ENCODE measurements around the gene NBAS.

NBAS gene

DNA sequence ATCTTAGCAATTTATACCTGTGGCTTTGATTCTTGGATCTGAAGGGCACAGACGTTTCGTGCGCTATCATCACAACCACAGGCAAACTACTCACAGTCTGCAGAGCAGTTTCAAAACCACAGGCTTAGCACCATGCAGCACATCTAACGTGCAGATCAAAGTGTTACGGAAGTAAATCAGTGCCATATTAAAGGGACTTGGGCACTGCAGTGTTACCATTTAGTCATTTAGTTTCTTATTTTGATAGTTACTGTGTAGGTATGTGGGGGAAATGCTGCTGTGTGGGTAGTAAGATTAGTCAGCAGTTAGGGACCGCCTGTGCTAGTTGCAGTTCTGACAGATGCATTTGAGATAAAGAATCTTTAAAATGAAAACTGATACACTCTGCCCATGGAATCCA, 384.0 kb downstream of the NBAS start:
- no peak overlapping the region for H3K4me3 ChIP-seq (ENCODE audit: low read depth, low read length)

DNA sequence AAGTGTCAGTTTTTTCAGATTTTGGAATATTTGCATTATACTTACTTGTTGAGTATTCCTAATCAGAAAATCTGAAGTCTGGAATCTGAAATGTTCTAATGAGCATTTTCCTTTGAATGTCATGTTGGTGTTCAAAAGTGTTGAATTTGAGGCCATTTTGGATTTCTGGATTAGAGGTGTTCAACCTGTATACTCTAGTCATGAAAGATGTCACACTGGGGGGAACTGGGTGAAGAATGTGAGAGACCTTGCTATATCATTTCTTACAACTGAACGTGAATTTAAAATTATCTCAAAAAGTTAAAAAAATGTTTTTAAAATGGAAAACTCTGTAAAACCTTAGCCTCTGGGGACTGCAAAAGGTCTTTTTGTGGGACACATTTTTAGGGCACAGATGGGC, 384.5 kb downstream of the NBAS start:
- TF ChIP-seq, protein P1, sequence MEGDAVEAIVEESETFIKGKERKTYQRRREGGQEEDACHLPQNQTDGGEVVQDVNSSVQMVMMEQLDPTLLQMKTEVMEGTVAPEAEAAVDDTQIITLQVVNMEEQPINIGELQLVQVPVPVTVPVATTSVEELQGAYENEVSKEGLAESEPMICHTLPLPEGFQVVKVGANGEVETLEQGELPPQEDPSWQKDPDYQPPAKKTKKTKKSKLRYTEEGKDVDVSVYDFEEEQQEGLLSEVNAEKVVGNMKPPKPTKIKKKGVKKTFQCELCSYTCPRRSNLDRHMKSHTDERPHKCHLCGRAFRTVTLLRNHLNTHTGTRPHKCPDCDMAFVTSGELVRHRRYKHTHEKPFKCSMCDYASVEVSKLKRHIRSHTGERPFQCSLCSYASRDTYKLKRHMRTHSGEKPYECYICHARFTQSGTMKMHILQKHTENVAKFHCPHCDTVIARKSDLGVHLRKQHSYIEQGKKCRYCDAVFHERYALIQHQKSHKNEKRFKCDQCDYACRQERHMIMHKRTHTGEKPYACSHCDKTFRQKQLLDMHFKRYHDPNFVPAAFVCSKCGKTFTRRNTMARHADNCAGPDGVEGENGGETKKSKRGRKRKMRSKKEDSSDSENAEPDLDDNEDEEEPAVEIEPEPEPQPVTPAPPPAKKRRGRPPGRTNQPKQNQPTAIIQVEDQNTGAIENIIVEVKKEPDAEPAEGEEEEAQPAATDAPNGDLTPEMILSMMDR (IDR thresholded peaks at IDR 0.05; ENCODE audit: borderline replicate concordance, insufficient read depth, low read depth, low read length): no peak
- H3K4me3 ChIP-seq (ENCODE audit: low read depth, low read length): no peak overlapping the region

More for the DNA sequence above, 384.0 kb downstream of the NBAS start:
- TF ChIP-seq, protein P1 (IDR thresholded peaks at IDR 0.05; ENCODE audit: borderline replicate concordance, insufficient read depth, low read depth, low read length): no peak

DNA sequence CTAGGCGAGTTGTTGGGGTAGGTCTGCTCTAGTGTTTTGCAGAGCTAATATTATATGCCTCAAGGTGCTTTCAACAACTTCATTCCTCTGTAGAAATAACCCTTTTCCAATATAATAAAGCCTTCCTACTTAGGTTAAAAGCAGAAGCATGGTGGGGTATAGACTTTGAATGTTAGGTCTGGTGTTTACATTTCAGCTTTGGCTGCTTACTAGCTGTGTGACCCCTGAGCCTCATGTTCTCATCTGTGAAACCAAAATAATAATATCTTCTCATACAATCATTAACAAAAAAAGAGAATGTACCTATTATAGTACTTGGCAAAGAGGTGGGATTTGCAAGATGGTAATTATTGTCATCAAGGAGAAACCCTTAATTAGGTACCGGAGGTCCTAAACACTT, 386.6 kb downstream of the NBAS start:
- TF ChIP-seq, protein P1 (IDR thresholded peaks at IDR 0.05; ENCODE audit: borderline replicate concordance, insufficient read depth, low read depth, low read length): no peak
- no peak overlapping the region for H3K4me3 ChIP-seq (ENCODE audit: low read depth, low read length)

DNA sequence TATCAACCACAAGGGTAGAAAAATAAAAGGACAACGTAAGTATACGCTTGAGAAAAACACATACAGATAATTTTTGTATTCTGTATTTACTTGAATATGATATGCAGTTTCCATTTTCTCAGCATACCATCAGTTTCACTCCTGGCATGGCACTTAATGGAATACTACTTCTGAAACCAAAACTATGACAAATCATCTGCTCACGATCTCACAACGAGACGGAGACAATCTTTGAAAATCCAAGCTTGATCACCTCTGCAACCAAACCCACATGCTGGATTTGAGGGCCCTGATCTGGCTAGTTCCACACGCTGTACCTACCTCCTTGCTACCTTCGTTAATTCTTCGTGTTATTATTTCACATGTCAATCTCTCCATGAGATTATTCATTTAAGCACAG, 387.6 kb downstream of the NBAS start:
- no peak overlapping the region for H3K4me3 ChIP-seq (ENCODE audit: low read depth, low read length)
- TF ChIP-seq, protein P1 (IDR thresholded peaks at IDR 0.05; ENCODE audit: borderline replicate concordance, insufficient read depth, low read depth, low read length): no peak

DNA sequence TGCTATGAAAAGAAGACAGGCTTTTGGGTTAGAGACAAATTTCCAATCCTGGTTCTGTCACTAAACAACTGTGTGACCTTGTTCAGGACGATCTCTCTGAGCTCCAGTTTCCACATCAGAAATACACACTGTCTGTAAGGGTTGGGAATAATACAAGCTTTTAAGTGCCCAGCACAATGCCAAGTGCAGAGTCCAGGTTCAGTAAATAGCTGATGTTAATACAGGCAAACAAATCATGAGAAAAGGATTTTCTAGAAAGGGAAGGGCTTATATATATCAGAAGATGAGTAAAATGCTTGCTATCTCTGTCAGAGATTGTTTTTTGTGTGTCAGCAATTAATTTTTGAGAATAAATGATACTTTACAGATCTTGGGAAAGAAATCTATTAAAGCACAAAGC, 388.3 kb downstream of the NBAS start:
- TF ChIP-seq, protein P1 (IDR thresholded peaks at IDR 0.05; ENCODE audit: borderline replicate concordance, insufficient read depth, low read depth, low read length): no peak
- H3K4me3 ChIP-seq (ENCODE audit: low read depth, low read length): no peak overlapping the region

DNA sequence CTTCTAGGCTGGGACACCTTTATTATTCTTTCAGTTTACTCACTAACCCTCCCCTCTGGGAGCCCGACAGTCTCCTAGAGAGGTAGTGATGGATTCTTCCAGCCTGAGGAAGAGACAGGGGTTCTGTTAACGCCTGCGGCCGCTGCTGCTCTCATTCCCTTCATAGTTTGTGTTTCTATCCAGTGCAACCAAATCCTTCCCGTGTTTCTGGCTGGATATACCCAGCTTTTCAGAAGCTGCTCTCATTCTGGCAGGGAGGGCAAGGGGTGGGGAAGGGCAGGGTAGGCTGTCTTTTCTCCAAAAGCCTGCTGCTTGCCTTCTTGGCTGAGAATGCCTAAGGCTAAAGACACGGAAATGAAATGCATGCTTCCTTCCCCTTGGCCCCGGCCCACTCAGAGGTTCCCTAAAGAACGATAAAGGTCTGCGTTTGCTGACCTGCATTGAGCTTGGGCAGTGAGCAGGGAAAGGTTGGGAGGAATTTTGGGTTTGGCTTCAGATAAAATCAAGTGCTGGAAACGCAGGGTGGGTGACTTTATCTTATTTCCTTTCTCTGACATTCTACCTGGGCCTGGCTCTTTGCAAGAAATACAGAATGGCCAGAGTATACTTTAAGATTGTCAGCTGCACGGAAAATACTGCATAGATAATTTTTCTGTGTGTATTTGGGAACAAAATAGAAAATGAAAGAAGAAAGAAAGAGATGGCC, 390.9 kb downstream of the NBAS start:
- no peak overlapping the region for H3K4me3 ChIP-seq (ENCODE audit: low read depth, low read length)
- TF ChIP-seq, protein P1 (IDR thresholded peaks at IDR 0.05; ENCODE audit: borderline replicate concordance, insufficient read depth, low read depth, low read length): no peak

DNA sequence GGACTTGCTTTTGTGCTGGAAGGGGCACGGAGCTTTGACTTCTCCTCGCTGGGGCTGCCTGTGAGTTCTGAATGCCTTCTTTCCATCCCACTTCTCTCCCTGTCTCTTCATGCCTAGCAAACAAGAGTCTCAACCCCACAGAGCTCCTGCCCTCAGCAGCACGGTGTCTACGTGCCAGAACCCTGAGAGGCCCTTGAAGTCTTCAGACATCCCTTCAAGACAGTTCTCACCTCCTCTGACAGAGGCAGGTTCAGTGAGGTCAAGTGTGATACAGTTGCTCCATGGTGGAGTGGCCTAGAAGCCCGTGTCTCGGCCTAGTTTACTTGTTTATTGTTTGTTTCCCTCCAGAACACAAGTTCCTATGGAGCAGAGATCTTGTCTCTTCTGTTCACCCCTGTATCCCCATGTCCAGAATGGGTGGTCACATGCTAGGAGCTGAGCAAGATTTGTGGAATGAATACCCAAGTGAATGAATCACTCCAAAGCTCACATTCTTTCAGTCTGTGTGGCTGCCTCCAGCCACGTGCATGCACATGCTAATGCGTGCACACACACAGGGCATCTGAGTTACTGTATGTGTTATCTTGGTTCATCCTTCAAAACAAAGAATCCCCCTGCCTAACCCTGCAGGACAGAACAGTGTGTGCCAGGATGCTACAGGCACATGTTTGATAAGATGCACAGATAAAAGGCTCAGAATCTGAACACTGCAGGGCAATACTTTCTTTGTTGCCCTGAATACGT, 391.6 kb downstream of the NBAS start:
- TF ChIP-seq, protein P1 (IDR thresholded peaks at IDR 0.05; ENCODE audit: borderline replicate concordance, insufficient read depth, low read depth, low read length): no peak
- no peak overlapping the region for H3K4me3 ChIP-seq (ENCODE audit: low read depth, low read length)

Measured in GM12875 (cell line).